ENCODE data around the gene OR1S1.

DNA sequence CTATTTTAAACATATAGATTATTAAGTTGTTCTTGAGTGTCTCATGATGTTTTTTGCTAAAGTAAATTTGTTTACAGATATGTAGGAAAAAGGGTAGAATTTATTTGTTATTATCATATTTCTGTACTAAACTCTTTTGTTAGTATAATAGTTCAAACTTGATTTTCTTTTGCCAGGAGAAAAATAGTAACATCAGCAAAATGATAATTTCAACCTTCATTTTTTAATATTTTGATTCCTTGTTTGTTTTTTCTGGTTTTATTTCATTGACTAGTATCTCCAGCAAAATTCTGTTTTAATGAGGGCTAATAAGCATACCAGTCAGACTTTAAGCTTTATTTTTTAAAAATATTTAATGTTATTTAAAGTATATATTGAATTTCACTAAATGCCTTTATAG, 4.0 kb downstream of the OR1S1 start:
- TF ChIP-seq YY1 (tag by site-specific recombination; IDR thresholded peaks at IDR 0.05) = no peak
- TF ChIP-seq MEIS1 (CRISPR knock-in tag; IDR thresholded peaks at IDR 0.05; ENCODE audit: borderline replicate concordance) = no peak
- TF ChIP-seq, protein P1, sequence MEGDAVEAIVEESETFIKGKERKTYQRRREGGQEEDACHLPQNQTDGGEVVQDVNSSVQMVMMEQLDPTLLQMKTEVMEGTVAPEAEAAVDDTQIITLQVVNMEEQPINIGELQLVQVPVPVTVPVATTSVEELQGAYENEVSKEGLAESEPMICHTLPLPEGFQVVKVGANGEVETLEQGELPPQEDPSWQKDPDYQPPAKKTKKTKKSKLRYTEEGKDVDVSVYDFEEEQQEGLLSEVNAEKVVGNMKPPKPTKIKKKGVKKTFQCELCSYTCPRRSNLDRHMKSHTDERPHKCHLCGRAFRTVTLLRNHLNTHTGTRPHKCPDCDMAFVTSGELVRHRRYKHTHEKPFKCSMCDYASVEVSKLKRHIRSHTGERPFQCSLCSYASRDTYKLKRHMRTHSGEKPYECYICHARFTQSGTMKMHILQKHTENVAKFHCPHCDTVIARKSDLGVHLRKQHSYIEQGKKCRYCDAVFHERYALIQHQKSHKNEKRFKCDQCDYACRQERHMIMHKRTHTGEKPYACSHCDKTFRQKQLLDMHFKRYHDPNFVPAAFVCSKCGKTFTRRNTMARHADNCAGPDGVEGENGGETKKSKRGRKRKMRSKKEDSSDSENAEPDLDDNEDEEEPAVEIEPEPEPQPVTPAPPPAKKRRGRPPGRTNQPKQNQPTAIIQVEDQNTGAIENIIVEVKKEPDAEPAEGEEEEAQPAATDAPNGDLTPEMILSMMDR (tag by site-specific recombination; IDR thresholded peaks at IDR 0.05) = no peak
- TF ChIP-seq, protein P2, sequence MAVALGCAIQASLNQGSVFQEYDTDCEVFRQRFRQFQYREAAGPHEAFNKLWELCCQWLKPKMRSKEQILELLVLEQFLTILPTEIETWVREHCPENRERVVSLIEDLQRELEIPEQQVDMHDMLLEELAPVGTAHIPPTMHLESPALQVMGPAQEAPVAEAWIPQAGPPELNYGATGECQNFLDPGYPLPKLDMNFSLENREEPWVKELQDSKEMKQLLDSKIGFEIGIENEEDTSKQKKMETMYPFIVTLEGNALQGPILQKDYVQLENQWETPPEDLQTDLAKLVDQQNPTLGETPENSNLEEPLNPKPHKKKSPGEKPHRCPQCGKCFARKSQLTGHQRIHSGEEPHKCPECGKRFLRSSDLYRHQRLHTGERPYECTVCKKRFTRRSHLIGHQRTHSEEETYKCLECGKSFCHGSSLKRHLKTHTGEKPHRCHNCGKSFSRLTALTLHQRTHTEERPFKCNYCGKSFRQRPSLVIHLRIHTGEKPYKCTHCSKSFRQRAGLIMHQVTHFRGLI (tag by site-specific recombination; IDR thresholded peaks at IDR 0.05) = no peak
- no peak for TF ChIP-seq ZNF843 (tag by site-specific recombination; IDR thresholded peaks at IDR 0.05)

Data from HEK293 (cell line).